Chondrocyte (in vitro differentiated cells): Measurements from ENCODE around the gene ARHGAP22. TPM values are rescaled to one million over a fixed set of nuclear protein-coding genes. Genes with fewer than 3 reads are reported as not detected.

Experiments
- DNase-seq: peaks from one replicate; pipeline ENCODE4 v3.0.0; 2021; ENCODE audit warnings: mixed read lengths, low spot score
- H3K27ac Mint-ChIP-seq: one replicate; pipeline ENCODE4 v1.8.0; 2021; ENCODE audit warnings: mild to moderate bottlenecking, moderate library complexity, mixed read lengths; ENCODE audit not compliant: unreplicated experiment
- H3K27me3 Mint-ChIP-seq: 2 replicates; pipeline ENCODE4 v1.8.0; 2021; ENCODE audit warnings: low read depth, mixed read lengths
- H3K36me3 Mint-ChIP-seq: 2 replicates; pipeline ENCODE4 v1.8.0; 2021; ENCODE audit warnings: low read depth, mixed read lengths
- H3K4me1 Mint-ChIP-seq: 2 replicates; pipeline ENCODE4 v1.8.0; 2021; ENCODE audit warnings: low read depth, mild to moderate bottlenecking, mixed read lengths
- H3K4me3 Mint-ChIP-seq: one replicate; pipeline ENCODE4 v1.8.0; 2021; ENCODE audit warnings: mild to moderate bottlenecking, moderate library complexity, mixed read lengths; ENCODE audit not compliant: unreplicated experiment
- H3K9me3 Mint-ChIP-seq: 2 replicates; pipeline ENCODE4 v1.8.0; 2021; ENCODE audit warnings: low read depth, mixed read lengths
- total RNA-seq: library from RNA; stranded (reverse); gene quantifications from 3 replicates; pipeline ENCODE4 v1.2.1, GENCODE V29; 2021
- TF ChIP-seq, protein P1 (sequence below): fragments of 200-600 bp; sonication (generic); IDR thresholded peaks from 2 replicates; pipeline ENCODE4 v1.5.0; 2021; ENCODE audit warnings: antibody characterized with exemption, mild to moderate bottlenecking, moderate library complexity

The ARHGAP22 gene
- total RNA-seq, 1 donor from 2014 or later: 8.8 TPM

DNA sequence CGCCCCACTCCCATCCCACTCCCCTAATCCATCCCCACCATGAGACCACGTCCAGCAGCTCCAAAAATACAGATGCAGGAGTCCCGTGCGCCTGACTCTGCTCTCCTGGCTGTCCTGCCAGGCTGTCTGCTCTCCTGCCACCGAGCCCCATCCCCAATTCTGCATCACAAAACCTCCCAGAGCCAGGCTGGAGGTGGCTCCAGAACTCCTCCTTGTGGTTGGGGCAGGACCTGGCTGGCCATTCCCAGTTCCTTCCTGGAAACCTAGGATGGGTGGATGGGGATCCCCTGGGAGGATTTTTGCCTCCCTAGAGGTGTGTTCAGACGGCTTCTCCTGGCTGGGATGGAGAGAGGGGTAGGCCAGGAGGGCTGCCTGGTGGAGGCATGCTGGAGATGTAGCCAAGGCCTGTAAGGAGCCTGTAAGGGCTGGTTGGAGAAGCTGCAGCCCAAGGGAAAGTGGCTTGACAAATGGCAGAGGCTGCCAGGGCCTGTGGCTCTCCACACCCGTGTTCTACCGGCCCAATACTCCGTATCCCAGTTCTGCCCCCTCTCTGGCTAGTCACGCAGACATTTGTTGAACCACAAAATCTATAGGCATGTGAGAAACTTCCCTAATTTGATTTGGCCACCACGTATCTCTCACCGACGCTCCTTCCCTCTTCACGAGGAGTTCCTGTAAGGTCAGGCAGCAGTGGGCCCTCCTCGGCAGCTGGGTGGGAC is 99.3 kb downstream of the ARHGAP22 start:
- peaks cover 14% of the 10 kb centered on the region for H3K4me1 Mint-ChIP-seq
- no peak for DNase-seq
- no peaks in the 10 kb centered on the region for H3K36me3 Mint-ChIP-seq
- no peak overlapping the region for H3K4me3 Mint-ChIP-seq
- no peaks in the 10 kb centered on the region for H3K9me3 Mint-ChIP-seq
- H3K27me3 Mint-ChIP-seq: no peaks in the 10 kb centered on the region
- TF ChIP-seq, protein P1, sequence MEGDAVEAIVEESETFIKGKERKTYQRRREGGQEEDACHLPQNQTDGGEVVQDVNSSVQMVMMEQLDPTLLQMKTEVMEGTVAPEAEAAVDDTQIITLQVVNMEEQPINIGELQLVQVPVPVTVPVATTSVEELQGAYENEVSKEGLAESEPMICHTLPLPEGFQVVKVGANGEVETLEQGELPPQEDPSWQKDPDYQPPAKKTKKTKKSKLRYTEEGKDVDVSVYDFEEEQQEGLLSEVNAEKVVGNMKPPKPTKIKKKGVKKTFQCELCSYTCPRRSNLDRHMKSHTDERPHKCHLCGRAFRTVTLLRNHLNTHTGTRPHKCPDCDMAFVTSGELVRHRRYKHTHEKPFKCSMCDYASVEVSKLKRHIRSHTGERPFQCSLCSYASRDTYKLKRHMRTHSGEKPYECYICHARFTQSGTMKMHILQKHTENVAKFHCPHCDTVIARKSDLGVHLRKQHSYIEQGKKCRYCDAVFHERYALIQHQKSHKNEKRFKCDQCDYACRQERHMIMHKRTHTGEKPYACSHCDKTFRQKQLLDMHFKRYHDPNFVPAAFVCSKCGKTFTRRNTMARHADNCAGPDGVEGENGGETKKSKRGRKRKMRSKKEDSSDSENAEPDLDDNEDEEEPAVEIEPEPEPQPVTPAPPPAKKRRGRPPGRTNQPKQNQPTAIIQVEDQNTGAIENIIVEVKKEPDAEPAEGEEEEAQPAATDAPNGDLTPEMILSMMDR: no peak
- H3K27ac Mint-ChIP-seq: no peak overlapping the region

DNA sequence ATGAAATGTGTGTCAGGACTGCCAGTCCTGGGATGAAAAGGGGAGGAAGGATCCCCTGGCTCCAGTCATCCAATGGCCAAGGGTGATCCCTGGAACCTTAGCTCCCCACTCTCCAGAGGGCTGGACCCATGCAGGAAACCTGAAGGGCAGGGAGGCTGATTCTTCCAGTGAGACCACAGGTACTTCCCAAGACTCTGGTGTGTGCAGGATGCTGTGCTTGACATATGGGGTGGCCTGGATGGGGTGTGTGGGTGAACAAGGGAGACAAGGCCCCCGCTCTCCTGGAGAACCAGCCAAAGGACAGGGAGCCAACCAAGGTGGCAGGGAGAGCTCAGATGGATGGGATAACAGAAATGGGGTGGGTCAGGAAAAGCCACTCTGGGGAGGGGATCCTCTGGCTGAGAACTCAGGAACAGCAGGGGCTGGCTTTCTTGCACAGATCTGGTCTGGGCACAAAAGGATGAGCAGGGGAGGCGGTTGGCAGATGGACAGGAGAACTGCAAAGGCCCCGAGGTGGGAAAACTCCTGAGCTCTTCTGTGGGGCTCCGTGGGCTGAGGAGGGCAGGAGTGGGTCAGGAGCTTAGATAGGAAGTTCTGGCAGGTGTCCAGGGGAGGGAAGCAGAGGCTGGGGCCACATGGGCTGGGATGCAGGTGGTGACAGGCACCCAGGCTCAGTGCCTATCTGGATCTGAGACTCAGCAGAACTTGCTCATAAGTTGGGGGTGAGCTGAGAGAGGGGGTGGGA is 100.6 kb downstream of the ARHGAP22 start:
- TF ChIP-seq, protein P1: no peak
- no peak overlapping the region for H3K4me3 Mint-ChIP-seq
- no peak for DNase-seq
- no peak overlapping the region for H3K27ac Mint-ChIP-seq
- H3K9me3 Mint-ChIP-seq: no peaks in the 10 kb centered on the region
- H3K36me3 Mint-ChIP-seq: no peaks in the 10 kb centered on the region
- no peaks in the 10 kb centered on the region for H3K27me3 Mint-ChIP-seq
- peaks cover 14% of the 10 kb centered on the region for H3K4me1 Mint-ChIP-seq

DNA sequence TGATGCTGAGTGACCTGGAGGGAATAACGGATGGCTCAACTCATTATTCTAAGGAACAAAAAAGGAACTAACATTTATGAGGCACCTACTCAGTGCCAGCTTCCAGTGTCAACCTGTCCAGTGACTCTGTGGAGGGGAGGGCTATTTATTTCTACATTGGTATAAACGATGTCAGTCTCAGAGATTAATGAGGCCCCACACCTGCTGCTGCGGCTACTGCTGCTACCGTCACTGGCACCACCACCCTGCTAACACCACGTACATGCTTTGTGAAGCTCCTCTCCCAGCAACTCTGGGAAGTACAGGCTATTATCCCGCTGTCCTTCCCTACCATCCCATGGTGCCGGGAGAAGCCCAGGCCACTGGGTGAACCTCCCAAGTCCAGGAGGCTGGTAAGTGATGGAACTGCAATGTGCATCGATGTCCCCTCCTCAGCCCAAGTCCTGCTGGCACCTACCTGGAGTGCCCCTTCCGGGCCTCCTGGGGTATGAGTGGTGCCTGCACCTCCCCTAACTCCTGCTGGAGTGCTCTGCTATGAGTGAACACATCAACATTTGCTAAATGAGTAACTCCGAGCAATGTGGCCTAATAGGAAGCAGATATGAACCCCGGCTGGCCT is 101.5 kb downstream of the ARHGAP22 start:
- H3K9me3 Mint-ChIP-seq: no peaks in the 10 kb centered on the region
- no peak overlapping the region for H3K27ac Mint-ChIP-seq
- no peaks in the 10 kb centered on the region for H3K27me3 Mint-ChIP-seq
- DNase-seq: no peak
- H3K4me3 Mint-ChIP-seq: no peak overlapping the region
- H3K4me1 Mint-ChIP-seq: peaks cover 11% of the 10 kb centered on the region
- TF ChIP-seq, protein P1: no peak
- H3K36me3 Mint-ChIP-seq: no peaks in the 10 kb centered on the region

DNA sequence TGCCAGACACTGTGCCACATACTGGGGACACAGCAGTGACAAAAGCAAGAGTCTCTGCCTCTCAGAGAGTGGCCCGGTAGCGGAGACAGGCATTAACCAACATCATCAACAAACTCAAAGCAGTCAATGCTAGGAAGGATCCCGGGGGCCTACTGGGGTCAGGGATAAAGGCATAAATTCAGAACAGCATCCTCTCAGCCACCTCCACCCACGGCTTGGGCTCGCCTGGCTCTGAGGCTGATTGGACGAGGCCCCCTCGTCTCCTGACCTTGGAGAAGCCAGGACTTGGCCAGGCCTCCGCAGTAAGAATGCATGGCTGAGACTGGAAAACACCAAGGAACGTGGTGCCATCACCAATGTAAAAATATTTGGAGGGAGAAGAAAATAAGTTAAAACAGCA is 102.1 kb downstream of the ARHGAP22 start:
- H3K36me3 Mint-ChIP-seq: no peaks in the 10 kb centered on the region
- DNase-seq: no peak
- no peaks in the 10 kb centered on the region for H3K9me3 Mint-ChIP-seq
- TF ChIP-seq, protein P1: no peak
- no peak overlapping the region for H3K4me3 Mint-ChIP-seq
- no peaks in the 10 kb centered on the region for H3K27me3 Mint-ChIP-seq
- H3K27ac Mint-ChIP-seq: no peak overlapping the region
- peaks cover 11% of the 10 kb centered on the region for H3K4me1 Mint-ChIP-seq
